Left cardiac atrium (tissue), 4 donors: ENCODE measurements around the gene FAM32A. TPM values are rescaled to one million over a fixed set of nuclear protein-coding genes. Genes with fewer than 3 reads are reported as not detected.
"Not testable (repeated sequence)": the region's sequence is repeated elsewhere in the genome, so short reads cannot be mapped to it uniquely, and the experiment has no call there.

ENCODE experiments used
- ATAC-seq, 2 donors: fragments of 200-7000 bp; cut with Tn5 transposase; one replicate each; pipeline ENCODE4 v1.9.1; 2020; ENCODE audit warnings: mild to moderate bottlenecking in 2 of 2, moderate library complexity in 2 of 2
- DNase-seq: peaks from one replicate; pipeline ENCODE4 v3.0.0-alpha.2; 2020
- intact Hi-C, 2 donors: fragments of 100-400 bp; cut with DNase I; formaldehyde crosslinking; loops; one replicate each; pipeline versions ENCODE4 v1.14.1 to v1.15.1; 2022 to 2023
- total RNA-seq, 2 donors: library from RNA; stranded (reverse); fragmentation: NEBNext Ultra II Directional; extraction: Animal tissue kit (Norgen Biotek cat#: 25700); gene quantifications; one replicate each; pipeline ENCODE4 v1.2.1, GENCODE V29; 2021
- donor health status: DM: no; HTN: yes; CAD: no.
- donor health status: DM: no; HTN: yes; CAD: no; lungs with severe emphysema.
- donor health status: DM: yes; HTN: yes; CAD: no.
- donor health status: Dilated cardiomyopathy.

The FAM32A gene
- total RNA-seq, 2 donors from 2014 or later: 41.3 to 44.1 TPM

GRCh38 chr19:16160943-16161560 lies 24.2 kb upstream of the FAM32A start:
- ATAC-seq: no peak
- DNase-seq: no peak
- intact Hi-C loops: no loop called here

GRCh38 chr19:16161840-16162239 lies 23.4 kb upstream of the FAM32A start:
- ATAC-seq (no peak), DNase-seq (no peak)
- intact Hi-C loops: no loop called here

- no peak for DNase-seq
- intact Hi-C loops: no loop called here
- no peak for ATAC-seq
These were observed 20.9 kb upstream of the FAM32A start for GRCh38 chr19:16164222-16164890.

- DNase-seq (no peak), ATAC-seq (no peak)
- intact Hi-C loops: no loop called here
These were observed 18.8 kb upstream of the FAM32A start for GRCh38 chr19:16166417-16166816.

- intact Hi-C loops: no loop called here
- DNase-seq (no peak), ATAC-seq (no peak)
These were observed 18.2 kb upstream of the FAM32A start for GRCh38 chr19:16167055-16167454.

GRCh38 chr19:16168465-16169081 lies 16.6 kb upstream of the FAM32A start:
- DNase-seq: no peak
- intact Hi-C loops: no loop called here
- ATAC-seq: no peak

GRCh38 chr19:16170134-16170533 lies 15.1 kb upstream of the FAM32A start:
- intact Hi-C loops: no loop called here
- ATAC-seq (no peak), DNase-seq (no peak)

- DNase-seq (no peak), ATAC-seq (no peak)
- intact Hi-C loops: no loop called here
These were observed 9.3 kb upstream of the FAM32A start for GRCh38 chr19:16175954-16176353.

- DNase-seq, intact Hi-C loops, ATAC-seq: not testable (repeated sequence)
These were observed 6.3 kb upstream of the FAM32A start for GRCh38 chr19:16178866-16179265.

GRCh38 chr19:16180611-16181010 lies 4.6 kb upstream of the FAM32A start:
- ATAC-seq: no peak
- intact Hi-C loops: loop anchor here (5.0 to 10.0 kb wide), 3 partner anchors 66 to 598 kb away; partner anchors contain the start of gene RAB8A (in 1 of the 2)
- DNase-seq: no peak

GRCh38 chr19:16184665-16185122 lies 516 bp upstream of the FAM32A start:
- no peak for DNase-seq
- intact Hi-C loops: loop anchor here (5.0 to 10.0 kb wide), 3 partner anchors 70 to 602 kb away; partner anchors contain the start of gene RAB8A (in 1 of the 2)
- no peak for ATAC-seq

GRCh38 chr19:16185768-16186123 lies 536 bp downstream of the FAM32A start:
- intact Hi-C loops: loop anchor here in 1 of 2 donors (10.0 kb wide), 1 partner anchor 71 kb away; the partner anchor contains the start of gene RAB8A
- ATAC-seq: peak; percentile 27 to 42
- DNase-seq: peak; percentile 48

- DNase-seq (no peak), ATAC-seq (no peak)
- intact Hi-C loops: loop anchor here in 1 of 2 donors (10.0 kb wide), 1 partner anchor 74 kb away; the partner anchor contains the start of gene RAB8A
These were observed 3.3 kb downstream of the FAM32A start for GRCh38 chr19:16188521-16188920.

- DNase-seq (no peak), ATAC-seq (no peak)
- intact Hi-C loops: no loop called here
These were observed 5.0 kb downstream of the FAM32A start for GRCh38 chr19:16190198-16190597.

- ATAC-seq (no peak), DNase-seq (no peak)
- intact Hi-C loops: no loop called here
These were observed 5.5 kb downstream of the FAM32A start for GRCh38 chr19:16190736-16191135.

GRCh38 chr19:16191216-16191908 lies 6.2 kb downstream of the FAM32A start:
- intact Hi-C loops: no loop called here
- DNase-seq (no peak), ATAC-seq (no peak)

GRCh38 chr19:16193466-16193865 lies 8.3 kb downstream of the FAM32A start:
- intact Hi-C loops: no loop called here
- DNase-seq (no peak), ATAC-seq (no peak)

GRCh38 chr19:16197188-16197621 lies 12.0 kb downstream of the FAM32A start:
- intact Hi-C loops: no loop called here
- ATAC-seq: no peak
- DNase-seq: no peak

- peak; percentile 94 to 96 for ATAC-seq
- intact Hi-C loops: no loop called here
- DNase-seq: peak; percentile 99
These were observed 12.6 kb downstream of the FAM32A start, which contains the start of gene AP1M1 for GRCh38 chr19:16197622-16198369. AP1M1 (plus strand) TSS chr19:16197911; CDS start chr19:16198027, 116 bp downstream.
